ENCODE measurements around the gene BLVRB.
"Not testable (repeated sequence)": the region's sequence is repeated elsewhere in the genome, so short reads cannot be mapped to it uniquely, and the experiment has no call there.

The BLVRB gene

DNA sequence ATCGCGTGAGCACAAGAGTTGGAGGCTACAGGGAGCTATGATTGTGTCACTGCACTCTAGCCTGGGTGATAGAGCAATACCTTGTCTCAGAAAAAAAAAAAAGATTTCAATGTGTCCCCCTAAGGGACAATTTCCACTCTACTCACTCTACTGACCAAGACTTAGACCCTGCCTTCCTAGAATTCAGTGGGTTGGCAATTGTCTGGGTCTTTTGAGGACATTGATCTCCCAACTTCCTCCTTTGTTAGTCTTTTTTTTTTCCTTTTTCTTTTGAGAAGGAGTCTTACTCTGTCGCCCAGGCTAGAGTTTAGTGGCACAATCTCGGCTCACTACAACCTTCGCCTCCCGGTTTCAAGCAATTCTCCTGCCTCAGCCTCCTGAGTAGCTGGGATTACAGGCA, 3.5 kb upstream of the BLVRB start:
- no peak overlapping the region for H3K4me3 ChIP-seq (ENCODE audit: low read depth, low read length)
- DNase-seq (ENCODE audit: low read depth) = no peak
- in situ Hi-C loops (cut with HindIII; ENCODE audit: low sequenced_read_pairs) = no loop called here
- TF ChIP-seq, protein P1, sequence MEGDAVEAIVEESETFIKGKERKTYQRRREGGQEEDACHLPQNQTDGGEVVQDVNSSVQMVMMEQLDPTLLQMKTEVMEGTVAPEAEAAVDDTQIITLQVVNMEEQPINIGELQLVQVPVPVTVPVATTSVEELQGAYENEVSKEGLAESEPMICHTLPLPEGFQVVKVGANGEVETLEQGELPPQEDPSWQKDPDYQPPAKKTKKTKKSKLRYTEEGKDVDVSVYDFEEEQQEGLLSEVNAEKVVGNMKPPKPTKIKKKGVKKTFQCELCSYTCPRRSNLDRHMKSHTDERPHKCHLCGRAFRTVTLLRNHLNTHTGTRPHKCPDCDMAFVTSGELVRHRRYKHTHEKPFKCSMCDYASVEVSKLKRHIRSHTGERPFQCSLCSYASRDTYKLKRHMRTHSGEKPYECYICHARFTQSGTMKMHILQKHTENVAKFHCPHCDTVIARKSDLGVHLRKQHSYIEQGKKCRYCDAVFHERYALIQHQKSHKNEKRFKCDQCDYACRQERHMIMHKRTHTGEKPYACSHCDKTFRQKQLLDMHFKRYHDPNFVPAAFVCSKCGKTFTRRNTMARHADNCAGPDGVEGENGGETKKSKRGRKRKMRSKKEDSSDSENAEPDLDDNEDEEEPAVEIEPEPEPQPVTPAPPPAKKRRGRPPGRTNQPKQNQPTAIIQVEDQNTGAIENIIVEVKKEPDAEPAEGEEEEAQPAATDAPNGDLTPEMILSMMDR (IDR thresholded peaks at IDR 0.05; ENCODE audit: low read depth, low read length, missing control alignments) = no peak

- no peak for DNase-seq (ENCODE audit: low read depth)
- TF ChIP-seq, protein P1 (IDR thresholded peaks at IDR 0.05; ENCODE audit: low read depth, low read length, missing control alignments) = no peak
- peak within 1 kb of the TSS; percentile 51 for H3K4me3 ChIP-seq (ENCODE audit: low read depth, low read length)
- in situ Hi-C loops (cut with HindIII; ENCODE audit: low sequenced_read_pairs) = no loop called here
Observed at GRCh38 chr19:40466985-40467734, 1.6 kb upstream of the BLVRB start, which contains the start of gene SPTBN4. Gene SPTBN4, plus strand, starts transcription at chr19:40467001. Its CDS starts 5,621 bp downstream, at chr19:40472622.

DNA sequence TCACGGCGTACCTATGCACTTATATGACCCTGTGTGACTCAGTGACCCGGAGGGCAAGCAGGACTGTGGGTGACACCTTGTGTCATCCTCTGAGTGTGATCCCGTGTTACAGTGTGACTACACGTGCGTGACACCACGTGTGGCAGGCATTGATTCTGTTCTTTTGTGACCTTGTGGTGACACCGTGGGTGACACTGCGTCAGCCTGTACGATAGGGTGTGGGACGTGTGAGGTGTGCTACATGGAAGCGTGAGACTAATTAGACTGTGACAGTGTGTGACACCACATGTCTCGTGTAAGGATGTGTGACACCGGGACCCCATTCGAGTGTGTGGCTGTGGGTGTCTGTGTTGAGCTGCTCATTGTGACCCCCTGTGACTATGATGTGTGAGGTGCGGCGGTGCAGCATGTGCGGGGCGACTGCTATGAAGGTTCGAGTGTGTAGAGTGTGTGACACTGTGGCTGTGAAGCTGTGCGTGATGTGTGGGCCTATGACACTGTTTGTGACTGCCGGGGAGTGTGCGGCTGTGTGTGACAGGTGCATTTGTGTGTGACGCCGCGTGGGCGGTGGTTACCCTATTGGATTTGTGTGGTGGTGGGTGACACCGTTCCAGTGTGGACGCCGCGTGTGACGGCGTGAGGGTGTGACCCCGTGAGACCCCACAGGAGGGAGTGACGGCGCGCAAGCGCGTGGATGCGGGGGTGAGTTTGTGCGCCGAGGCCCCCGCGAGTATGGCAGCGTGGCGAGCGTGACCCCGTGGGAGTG, 857 bp upstream of the BLVRB start:
- H3K4me3 ChIP-seq (ENCODE audit: low read depth, low read length) = peak overlapping the region; percentile 51
- in situ Hi-C loops (cut with HindIII; ENCODE audit: low sequenced_read_pairs) = no loop called here
- TF ChIP-seq, protein P1 (IDR thresholded peaks at IDR 0.05; ENCODE audit: low read depth, low read length, missing control alignments) = no peak
- DNase-seq (ENCODE audit: low read depth) = no peak

- in situ Hi-C loops (cut with HindIII; ENCODE audit: low sequenced_read_pairs) = no loop called here
- peak; percentile 56 for DNase-seq (ENCODE audit: low read depth)
- peak overlapping the region; percentile 51 for H3K4me3 ChIP-seq (ENCODE audit: low read depth, low read length)
- TF ChIP-seq, protein P1 (IDR thresholded peaks at IDR 0.05; ENCODE audit: low read depth, low read length, missing control alignments) = no peak
Observed at GRCh38 chr19:40465025-40465556, 454 bp downstream of the BLVRB start.

- TF ChIP-seq, protein P1 (IDR thresholded peaks at IDR 0.05; ENCODE audit: low read depth, low read length, missing control alignments) = peak; percentile 91
- in situ Hi-C loops (cut with HindIII; ENCODE audit: low sequenced_read_pairs) = no loop called here
- H3K4me3 ChIP-seq (ENCODE audit: low read depth, low read length) = peak overlapping the region; percentile 51
- DNase-seq (ENCODE audit: low read depth) = peak; percentile 80
Observed at GRCh38 chr19:40464059-40465024, 1.2 kb downstream of the BLVRB start.

GRCh38 chr19:40463587-40464037, 1.9 kb downstream of the BLVRB start:
- H3K4me3 ChIP-seq (ENCODE audit: low read depth, low read length); DNase-seq (ENCODE audit: low read depth); in situ Hi-C loops (cut with HindIII; ENCODE audit: low sequenced_read_pairs): not testable (repeated sequence)

Data from astrocyte of the cerebellum (primary cell).